GM19238 (cell line): Measurements from ENCODE around the gene DUSP14.
A peak's percentile ranks its signal among the peaks of the same experiment; 100 is the strongest.

Experiments
- DNase-seq: peaks from one replicate; pipeline ENCODE4 v3.0.0; 2011; ENCODE audit warnings: low spot score; ENCODE audit not compliant: insufficient read length

DUSP14 gene

DNA sequence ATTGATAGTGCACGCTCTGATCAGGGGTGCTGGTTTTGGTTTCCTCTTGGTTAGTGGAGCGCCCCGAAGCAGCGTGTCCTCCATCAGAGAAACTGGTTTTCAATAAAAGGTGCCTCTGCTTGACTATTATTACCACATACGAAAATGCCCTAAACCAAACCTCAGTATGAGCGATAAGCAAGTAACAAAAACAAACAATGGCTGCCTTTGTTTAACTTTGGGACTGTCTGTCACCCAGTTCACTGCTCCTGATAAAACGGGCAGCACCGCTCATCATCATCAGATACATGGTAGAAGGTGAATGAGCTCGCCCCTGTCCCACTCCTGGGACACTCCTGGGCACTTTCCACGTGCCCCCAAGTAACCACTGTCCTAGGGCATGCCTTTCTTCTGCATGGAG is 24.0 kb downstream of the DUSP14 start:
- DNase-seq = no peak

DNA sequence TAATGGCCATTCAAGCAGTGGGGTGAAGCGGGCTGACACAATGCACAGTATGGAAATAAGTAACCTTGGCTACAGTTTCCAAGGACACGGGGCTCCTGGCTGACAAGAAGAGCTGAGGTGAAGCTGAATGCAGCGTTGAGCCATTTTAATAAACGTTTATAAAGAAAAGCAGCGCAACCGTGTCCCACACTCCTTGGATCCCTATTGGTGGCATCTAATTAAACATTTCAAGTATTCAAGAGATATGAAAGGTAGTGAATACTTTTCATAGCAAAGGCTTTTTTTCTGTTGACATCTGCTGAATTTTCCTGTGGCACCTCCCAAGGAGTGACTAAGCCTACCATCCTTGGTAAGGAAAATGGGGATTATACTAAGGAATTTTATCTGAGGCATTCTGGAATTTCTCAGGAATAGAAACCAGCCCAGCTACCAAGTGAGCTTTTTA is 26.5 kb downstream of the DUSP14 start:
- DNase-seq = no peak

GRCh38 chr17:37517881-37518280 is 28.2 kb downstream of the DUSP14 start:
- no peak for DNase-seq

DNA sequence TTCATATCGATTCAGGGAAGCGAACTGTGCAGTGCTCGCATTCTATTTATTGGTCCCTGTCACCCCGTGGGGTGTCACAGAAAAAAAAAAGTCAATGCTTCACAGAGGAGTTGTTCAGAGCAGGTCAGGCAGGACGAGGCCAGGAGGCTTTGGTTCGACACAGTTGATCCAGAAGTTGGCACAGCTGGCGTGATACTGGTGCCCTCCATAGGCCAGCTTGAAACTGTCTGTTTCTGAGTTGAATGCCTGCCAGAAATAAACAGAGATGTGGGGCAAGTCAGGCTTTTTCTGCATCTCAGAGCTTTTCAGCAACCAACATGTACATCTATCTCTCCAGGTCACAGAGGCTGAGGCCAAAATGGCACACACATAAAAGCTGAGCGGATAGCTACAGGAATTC is 29.1 kb downstream of the DUSP14 start:
- no peak for DNase-seq

DNA sequence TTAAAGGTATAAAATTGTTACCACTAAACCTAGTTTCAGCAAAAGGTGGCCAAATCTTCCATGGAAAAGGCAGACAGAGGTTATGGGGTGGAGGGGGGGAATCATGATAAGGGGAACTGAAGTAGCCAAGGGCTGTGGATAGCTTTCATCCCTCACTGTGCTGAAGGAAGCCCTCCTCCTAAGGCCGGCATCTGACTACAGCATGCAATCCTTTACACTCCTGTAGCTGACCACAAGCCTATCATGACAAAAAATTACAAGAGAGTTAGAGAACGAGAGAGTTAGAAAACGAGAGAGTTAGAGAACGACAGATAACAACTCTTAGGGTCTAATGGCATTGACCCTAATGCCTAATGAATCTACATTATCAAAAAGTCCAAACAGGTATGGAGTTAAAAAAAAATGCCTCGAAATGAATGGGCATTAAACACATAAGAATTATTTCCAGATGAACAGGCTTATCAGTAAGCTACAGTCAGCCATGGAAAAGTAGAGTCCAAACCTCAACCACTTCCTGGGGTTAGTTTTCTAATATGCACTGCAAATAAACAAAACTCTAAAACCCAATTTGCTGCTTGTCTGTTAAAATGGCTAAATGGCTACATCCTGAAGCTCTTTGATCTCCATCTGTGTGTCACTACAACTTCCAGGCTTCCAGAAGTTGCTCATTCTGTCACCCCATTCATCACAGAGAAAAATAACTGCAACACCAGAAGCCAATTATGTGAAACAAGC is 29.7 kb downstream of the DUSP14 start:
- DNase-seq = no peak

- DNase-seq = no peak
Measured at GRCh38 chr17:37520174-37520573, 30.5 kb downstream of the DUSP14 start.

DNA sequence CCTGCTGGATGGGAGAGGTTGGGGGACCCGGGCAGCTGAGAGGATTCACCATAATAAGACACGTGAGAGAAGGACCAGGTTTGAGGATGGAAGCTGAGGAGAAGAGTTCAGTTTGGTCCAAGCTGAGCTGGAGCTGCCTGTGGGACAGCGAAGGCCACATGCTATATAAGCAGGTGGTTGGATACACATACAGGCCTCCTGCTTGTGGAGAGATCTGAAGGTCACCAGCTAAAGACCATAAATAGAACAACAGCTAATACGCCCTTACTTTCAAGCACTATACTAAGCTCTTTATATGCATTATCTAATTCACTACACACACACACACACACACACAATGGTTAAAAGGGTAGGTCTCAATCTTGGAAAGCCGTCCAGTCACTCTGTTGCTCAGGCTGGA is 32.1 kb downstream of the DUSP14 start:
- no peak for DNase-seq

- no peak for DNase-seq
Measured at GRCh38 chr17:37523715-37524219, 34.1 kb downstream of the DUSP14 start.

DNA sequence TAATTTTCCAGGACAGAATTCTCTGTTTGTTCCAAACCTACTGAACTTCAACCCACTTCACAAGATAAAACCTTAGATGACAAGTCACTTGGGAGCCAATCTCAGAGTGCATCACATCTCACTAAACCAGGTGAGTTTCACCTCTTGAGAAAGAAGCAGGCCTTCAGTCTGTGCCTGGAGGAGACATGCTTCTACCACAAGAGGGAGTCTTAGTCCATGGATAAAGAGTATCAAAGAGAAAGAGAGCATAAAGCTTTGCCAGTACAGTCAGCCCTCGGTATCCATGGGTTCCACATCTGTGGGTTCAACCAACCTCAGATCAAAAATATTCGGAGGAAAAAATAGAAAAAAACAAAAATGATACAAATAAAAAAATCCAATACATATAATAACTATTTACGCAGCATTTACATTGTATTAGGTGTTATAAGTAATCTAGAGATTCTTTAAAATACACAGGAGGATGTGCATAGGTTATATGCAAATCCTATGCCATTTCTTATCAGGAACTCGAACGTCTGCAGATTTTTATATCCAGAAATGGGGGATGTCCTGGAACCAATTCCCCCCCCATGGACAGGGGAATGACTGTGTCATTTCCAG is 37.7 kb downstream of the DUSP14 start:
- DNase-seq = peak; percentile 19

DNA sequence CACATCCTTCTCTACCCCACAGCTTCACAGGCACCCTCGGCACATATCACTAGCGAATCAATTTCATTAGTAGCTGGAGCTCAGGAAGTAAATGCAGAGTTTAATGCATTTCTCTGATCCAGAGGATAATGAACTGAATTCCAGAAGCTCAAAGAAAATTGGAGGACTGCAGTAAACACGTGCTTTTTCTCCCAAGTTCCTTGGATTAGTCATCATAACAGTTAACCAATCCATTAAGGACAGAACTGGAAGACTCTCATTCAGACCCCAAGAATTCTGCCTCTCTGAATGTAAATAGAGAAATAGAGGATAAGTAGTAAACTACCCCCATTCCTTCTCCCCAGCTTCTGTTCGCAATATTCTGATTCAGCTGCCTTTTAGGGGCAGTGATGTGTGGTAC is 40.7 kb downstream of the DUSP14 start:
- no peak for DNase-seq

DNA sequence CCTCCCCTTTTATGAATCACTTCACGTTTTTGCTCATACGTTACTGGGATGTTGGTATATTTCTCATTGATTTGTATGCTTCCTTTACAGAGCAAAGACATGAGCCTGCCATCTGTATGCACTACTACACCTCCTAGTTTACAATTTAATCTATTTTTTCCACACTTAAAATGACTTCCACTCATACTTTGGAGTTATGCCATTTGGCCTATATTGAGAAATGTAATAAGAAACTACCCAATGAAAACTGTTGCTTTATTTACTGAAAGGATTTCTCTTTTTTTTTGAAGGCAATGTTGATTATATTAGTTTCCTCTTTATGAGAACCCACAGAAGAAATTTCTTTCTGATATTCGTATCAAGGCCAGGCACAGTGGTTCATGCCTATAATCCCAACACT is 43.1 kb downstream of the DUSP14 start:
- DNase-seq = no peak

GRCh38 chr17:37535906-37536305 is 46.2 kb downstream of the DUSP14 start:
- DNase-seq = no peak

DNA sequence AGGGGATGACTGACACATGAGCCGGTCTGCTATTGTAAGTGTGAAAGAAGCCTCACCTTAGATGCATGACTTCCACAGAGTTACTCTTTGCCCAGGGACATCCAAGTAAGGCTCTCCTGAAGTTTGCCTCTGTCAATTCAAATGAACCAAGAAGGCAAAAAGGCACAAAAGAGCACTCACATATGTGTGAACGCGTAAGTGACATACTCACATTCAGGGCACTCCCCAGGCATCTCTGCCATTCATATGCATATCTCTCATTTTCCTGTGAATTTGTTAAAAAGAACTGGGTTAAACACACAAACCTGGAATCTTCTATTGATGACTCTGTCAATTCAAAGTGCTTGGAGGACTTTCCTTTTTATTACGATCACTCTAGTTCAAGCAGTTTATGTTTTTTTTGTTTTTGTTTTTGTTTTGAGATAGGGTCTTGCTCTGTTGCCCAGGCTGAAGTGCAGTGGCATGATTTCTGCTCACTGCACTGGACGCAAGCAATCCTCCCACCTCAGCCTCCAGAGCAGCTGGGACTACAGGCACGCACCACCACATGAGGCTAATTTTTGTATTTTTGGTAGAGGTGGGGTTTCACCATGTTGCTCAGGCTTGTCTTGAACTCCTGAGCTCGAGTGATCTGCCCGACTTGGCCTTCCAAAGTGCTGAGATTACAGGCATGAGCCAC is 49.4 kb downstream of the DUSP14 start:
- no peak for DNase-seq

GRCh38 chr17:37541880-37542660 is 52.4 kb downstream of the DUSP14 start:
- no peak for DNase-seq

- DNase-seq = no peak
Measured at GRCh38 chr17:37543637-37544052, 54.0 kb downstream of the DUSP14 start.

GRCh38 chr17:37545486-37545885 is 55.8 kb downstream of the DUSP14 start:
- DNase-seq = no peak

DNA sequence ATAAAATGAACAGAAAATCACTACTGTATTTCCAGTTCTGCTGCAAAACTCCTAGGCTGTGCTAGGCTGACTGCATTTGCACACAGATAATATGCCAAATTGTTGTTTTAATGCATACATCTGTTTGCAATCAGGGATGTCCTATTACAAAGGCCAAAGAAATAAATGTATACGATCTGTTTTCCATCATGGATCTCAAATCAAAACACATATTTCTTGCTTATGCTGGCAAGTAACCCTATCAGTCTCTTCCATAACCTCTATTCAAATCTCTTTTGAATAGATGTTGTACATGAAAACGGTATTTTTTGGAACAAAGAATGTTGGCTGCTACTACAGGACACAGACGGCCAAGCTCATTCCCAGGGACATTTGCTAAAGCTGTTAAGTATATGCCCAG is 56.6 kb downstream of the DUSP14 start:
- no peak for DNase-seq

DNA sequence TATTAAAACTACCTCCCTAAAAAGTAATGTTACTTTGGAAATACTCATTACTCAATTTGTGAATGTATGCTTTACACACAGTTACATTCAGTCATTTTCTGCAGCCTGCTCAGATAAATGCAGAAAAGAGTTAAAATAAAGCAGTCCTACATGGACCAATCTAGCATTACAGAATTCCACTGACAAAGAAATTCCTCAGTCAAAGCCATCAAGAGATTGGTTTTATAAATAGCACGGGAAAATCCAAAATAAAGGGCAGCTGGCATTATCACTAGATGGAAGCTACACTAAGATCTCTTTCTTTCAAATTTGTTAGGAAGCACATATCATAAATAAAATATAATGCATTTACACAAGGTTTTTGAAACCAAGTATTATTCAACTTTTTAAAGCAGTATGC is 58.3 kb downstream of the DUSP14 start:
- no peak for DNase-seq

DNA sequence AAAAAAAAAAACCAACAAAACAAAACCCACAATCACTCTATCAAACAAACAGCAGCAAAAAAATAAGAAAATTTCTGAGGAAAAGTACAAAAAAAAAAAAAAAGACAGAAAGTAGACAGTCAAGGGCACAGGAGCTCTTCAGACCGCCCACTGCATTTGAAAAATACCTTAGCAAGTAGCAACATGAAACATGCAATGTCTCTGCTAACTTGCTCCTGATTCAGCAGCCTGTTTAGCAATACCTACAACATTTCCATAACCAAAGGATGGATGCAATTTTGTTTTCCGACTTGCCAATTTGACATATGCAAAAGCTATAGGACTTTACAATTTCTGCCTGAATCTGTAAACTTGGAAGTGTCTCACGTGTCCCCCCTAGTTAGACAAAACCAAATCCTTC is 62.1 kb downstream of the DUSP14 start:
- no peak for DNase-seq

DNA sequence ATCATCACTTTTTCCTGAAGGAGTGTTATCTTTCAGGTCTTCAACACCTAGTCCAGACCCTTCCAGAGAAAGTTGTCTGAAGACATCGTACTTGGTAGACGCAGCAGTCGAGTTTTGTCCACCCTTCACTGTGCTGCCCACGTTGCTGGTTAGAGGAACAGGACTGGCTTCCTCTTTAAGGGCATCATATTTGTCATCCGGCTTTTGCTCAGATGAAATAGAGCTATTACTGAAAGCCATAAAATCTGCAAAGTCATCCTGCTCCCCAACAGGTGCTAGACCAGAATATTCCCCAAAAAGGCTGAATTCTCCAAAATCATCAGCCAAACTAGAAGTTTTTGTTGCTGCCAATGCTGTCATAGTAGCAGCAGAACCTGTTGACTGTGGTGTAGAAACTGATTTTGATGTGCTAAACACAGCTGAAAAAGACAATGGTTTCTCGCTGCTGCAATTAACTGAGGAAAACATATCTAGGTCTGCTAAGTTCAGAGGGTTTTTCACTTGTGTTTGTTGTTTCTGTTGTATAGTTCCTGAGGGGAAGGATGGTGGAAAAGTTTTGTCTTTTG is 63.8 kb downstream of the DUSP14 start:
- DNase-seq = no peak

DNA sequence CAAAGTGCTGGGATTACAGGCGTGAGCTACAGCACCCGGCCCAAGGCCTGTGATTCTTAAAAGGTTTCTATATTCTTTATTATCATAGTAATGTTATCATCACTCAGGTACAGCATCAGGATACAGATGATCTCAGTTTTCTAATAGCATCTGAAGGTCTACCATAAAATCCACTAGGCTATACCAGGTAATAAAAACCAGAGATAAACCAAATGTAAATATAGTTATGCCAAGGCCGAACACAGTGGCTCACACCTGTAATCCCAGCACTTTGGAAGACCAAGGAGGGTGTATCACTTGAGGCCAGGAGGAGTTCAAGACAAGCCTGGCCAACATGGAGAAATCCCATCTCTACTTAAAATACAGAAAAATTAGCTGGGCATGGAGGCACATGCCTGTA is 65.7 kb downstream of the DUSP14 start:
- no peak for DNase-seq
